T-helper 2 cell (primary cell): Measurements from ENCODE around the gene PROCR.
"Not testable (repeated sequence)": the region's sequence is repeated elsewhere in the genome, so short reads cannot be mapped to it uniquely, and the experiment has no call there.

ENCODE experiments used
- DNase-seq, 5 experiments: peaks; one replicate each; pipeline versions ENCODE4 v3.0.0 to v3.0.0-alpha.2; 2012 to 2022
- total RNA-seq, 2 donors: gene quantifications; one replicate each; lab custom pipeline; 2026; lab: John Stamatoyannopoulos, UW

The PROCR gene
- total RNA-seq: 0.62 to 0.67 reads per million in 2 donors

- DNase-seq: peak in 2 of 5 experiments; percentile 9 to 26
Measured at GRCh38 chr20:35171753-35172433, at the start of gene PROCR. TSS of gene PROCR (plus strand) at chr20:35172072. CDS start at chr20:35172155, 83 bp downstream.

- no peak for DNase-seq
Measured at GRCh38 chr20:35122756-35123405, 49.0 kb upstream of the PROCR start.

GRCh38 chr20:35125753-35126152 is 46.1 kb upstream of the PROCR start:
- DNase-seq: no peak

GRCh38 chr20:35129647-35130069 is 42.2 kb upstream of the PROCR start:
- no peak for DNase-seq

GRCh38 chr20:35131934-35132333 is 39.9 kb upstream of the PROCR start:
- no peak for DNase-seq

GRCh38 chr20:35133031-35133430 is 38.8 kb upstream of the PROCR start:
- no peak for DNase-seq

- DNase-seq: no peak
Measured at GRCh38 chr20:35133735-35134134, 38.1 kb upstream of the PROCR start.

- no peak for DNase-seq
Measured at GRCh38 chr20:35134472-35134871, 37.4 kb upstream of the PROCR start.

- DNase-seq: no peak
Measured at GRCh38 chr20:35134880-35135279, 37.0 kb upstream of the PROCR start.

- no peak for DNase-seq
Measured at GRCh38 chr20:35135867-35136586, 35.8 kb upstream of the PROCR start.

GRCh38 chr20:35144694-35145093 is 27.2 kb upstream of the PROCR start:
- DNase-seq: no peak

- peak in 2 of 5 experiments; percentile 65 to 69 for DNase-seq
Measured at GRCh38 chr20:35145141-35145564, 26.7 kb upstream of the PROCR start.

GRCh38 chr20:35146299-35146919 is 25.5 kb upstream of the PROCR start:
- DNase-seq: peak in 2 of 5 experiments; percentile 9 to 24

- peak; percentile 85 to 95 (median 91) for DNase-seq
Measured at GRCh38 chr20:35146920-35147574, 24.8 kb upstream of the PROCR start, which contains the start of gene EDEM2. TSS of gene EDEM2 (minus strand) at chr20:35147336. CDS start at chr20:35147258, 78 bp downstream.

GRCh38 chr20:35147575-35148071 is 24.2 kb upstream of the PROCR start:
- not testable (repeated sequence) for DNase-seq

- no peak for DNase-seq
Measured at GRCh38 chr20:35150846-35151579, 20.9 kb upstream of the PROCR start.

- DNase-seq: no peak
Measured at GRCh38 chr20:35151736-35152135, 20.1 kb upstream of the PROCR start.

- no peak for DNase-seq
Measured at GRCh38 chr20:35155936-35156335, 15.9 kb upstream of the PROCR start.

GRCh38 chr20:35156978-35157377 is 14.9 kb upstream of the PROCR start:
- DNase-seq: no peak

GRCh38 chr20:35160341-35160740 is 11.5 kb upstream of the PROCR start:
- not testable (repeated sequence) for DNase-seq

GRCh38 chr20:35164531-35164930 is 7.3 kb upstream of the PROCR start:
- not testable (repeated sequence) for DNase-seq
